A549 (cell line): ENCODE results near the gene METTL17. TPM values are rescaled to one million over a fixed set of nuclear protein-coding genes. Genes with fewer than 3 reads are reported as not detected.

ENCODE experiments used
- ATAC-seq, 2 experiments: fragments of 200-7000 bp in 1 of 2; fragments of >200 bp in 1 of 2; cut with Nextera tagmentation in 1 of 2; cut with Tn5 transposase in 1 of 2; 3 replicates each; pipeline versions ENCODE4 v1.8.0 to v1.9.1; 2018 to 2020; ENCODE audit warnings: mild to moderate bottlenecking in 1 of 2, moderate library complexity in 1 of 2
- CTCF ChIA-PET: fragments of 300-600 bp; sonication (Branson Sonifier 250); formaldehyde crosslinking; extraction: SDS; loops from one replicate; lab custom pipeline; 2021; ENCODE audit warnings: antibody characterized with exemption, inconsistent platforms; lab: Yijun Ruan, JAX
- POLR2A ChIA-PET: fragments of 350-600 bp; formaldehyde crosslinking; extraction: SDS; loops from one replicate; lab custom pipeline; 2021; ENCODE audit warnings: antibody characterized with exemption, inconsistent platforms; lab: Yijun Ruan, JAX
- DNase-seq, 2 experiments: peaks; one replicate each; pipeline versions ENCODE4 v3.0.0 to v3.0.0-alpha.2; 2011 to 2016; ENCODE audit warnings: low read depth in 1 of 2, low spot score in 1 of 2
- FAIRE-seq: peaks from 2 replicates; lab custom pipeline; 2011; peaks lifted over from hg19 to GRCh38; lab: Jason Lieb, UNC
- H3K27ac ChIP-seq, 2 experiments: fragments of >200 bp; sonication (Bioruptor Twin); formaldehyde crosslinking; 3 replicates each; pipeline ENCODE4 v1.5.1; 2016 to 2017
- H3K4me1 ChIP-seq: fragments of >200 bp; sonication (Bioruptor Twin); formaldehyde crosslinking; 3 replicates; pipeline ENCODE4 v1.6.1; 2016
- H3K4me2 ChIP-seq: fragments of >200 bp; sonication (Bioruptor Twin); formaldehyde crosslinking; 3 replicates; pipeline ENCODE4 v1.6.1; 2016
- H3K4me3 ChIP-seq: fragments of >200 bp; sonication (Bioruptor Twin); formaldehyde crosslinking; 3 replicates; pipeline ENCODE4 v1.5.1; 2016
- H3K9me3 ChIP-seq: fragments of >200 bp; sonication (Bioruptor Twin); formaldehyde crosslinking; 3 replicates; pipeline ENCODE4 v1.6.1; 2016
- ATOH8 ChIP-seq: fragments of 250-450 bp; sonication (Bioruptor Pico); IDR thresholded peaks from 2 replicates; pipeline ENCODE4 v1.5.0; 2020; ENCODE audit warnings: low read depth, mild to moderate bottlenecking, moderate library complexity
- CHD2 ChIP-seq: fragments of 150-350 bp; IDR thresholded peaks from 2 replicates; pipeline ENCODE4 v1.6.1; 2014; ENCODE audit warnings: low read length; ENCODE audit not compliant: partially characterized antibody
- CTCF ChIP-seq: fragments of >200 bp; sonication (Bioruptor Twin); formaldehyde crosslinking; IDR thresholded peaks from 3 replicates; pipeline ENCODE4 v1.5.1; 2016
- E2F6 ChIP-seq: IDR thresholded peaks from 2 replicates; pipeline ENCODE4 v1.6.1; 2012; ENCODE audit warnings: low read depth, borderline replicate concordance
- ELK1 ChIP-seq: fragments of 150-350 bp; IDR thresholded peaks from 2 replicates; pipeline ENCODE4 v1.6.1; 2014; ENCODE audit warnings: low read depth, mild to moderate bottlenecking, low read length
- FOXS1 ChIP-seq: fragments of 250-450 bp; sonication (Bioruptor Pico); IDR thresholded peaks from 2 replicates; pipeline ENCODE4 v1.5.0; 2020; ENCODE audit warnings: mild to moderate bottlenecking, moderate library complexity
- HEYL ChIP-seq: fragments of 250-450 bp; sonication (Bioruptor Pico); IDR thresholded peaks from 2 replicates; pipeline ENCODE4 v1.8.0; 2021; ENCODE audit warnings: mild to moderate bottlenecking, moderate library complexity
- HMGXB4 ChIP-seq: fragments of 250-450 bp; sonication (Bioruptor Pico); IDR thresholded peaks from 2 replicates; pipeline ENCODE4 v1.5.0; 2021; ENCODE audit warnings: mild to moderate bottlenecking, moderate library complexity, borderline replicate concordance
- HOXA7 ChIP-seq: fragments of 250-450 bp; sonication (Bioruptor Pico); IDR thresholded peaks from 2 replicates; pipeline ENCODE4 v1.5.0; 2020; ENCODE audit warnings: mild to moderate bottlenecking, moderate library complexity
- JUNB ChIP-seq: fragments of >200 bp; sonication (Bioruptor Twin); formaldehyde crosslinking; IDR thresholded peaks from 2 replicates; pipeline ENCODE4 v1.6.1; 2016
- KDM5A ChIP-seq: fragments of 200-600 bp; sonication (generic); IDR thresholded peaks from 2 replicates; pipeline ENCODE4 v1.6.1; 2016; ENCODE audit warnings: antibody characterized with exemption, mild to moderate bottlenecking
- MAX ChIP-seq: IDR thresholded peaks from 2 replicates; pipeline ENCODE4 v1.6.1; 2012
- MYC ChIP-seq: IDR thresholded peaks from 2 replicates; pipeline ENCODE4 v1.6.1; 2012; ENCODE audit warnings: mild to moderate bottlenecking, inconsistent platforms, low read length, improper control_type of control experiment, borderline replicate concordance
- RAD21 ChIP-seq, 2 experiments: fragments of >200 bp in 1 of 2; sonication (Bioruptor Twin) in 1 of 2; formaldehyde crosslinking in 1 of 2; IDR thresholded peaks in 1 of 2; conservative IDR thresholded peaks in 1 of 2; 2 replicates in 1 of 2; 3 replicates in 1 of 2; pipeline ENCODE4 v1.6.1; 2012 to 2018; ENCODE audit warnings: inconsistent platforms in 1 of 2
- RARB ChIP-seq: fragments of 250-450 bp; sonication (Bioruptor Pico); IDR thresholded peaks from 2 replicates; pipeline ENCODE4 v1.8.0; 2021; ENCODE audit warnings: mild to moderate bottlenecking, moderate library complexity
- RNF2 ChIP-seq: fragments of 200-600 bp; sonication (generic); IDR thresholded peaks from 2 replicates; pipeline ENCODE4 v1.6.1; 2016; ENCODE audit warnings: low read depth, mild to moderate bottlenecking, antibody characterized with exemption, moderate library complexity, borderline replicate concordance
- SREBF2 ChIP-seq: fragments of 450-650 bp; IDR thresholded peaks from 2 replicates; pipeline ENCODE4 v1.6.1; 2014; ENCODE audit warnings: mild to moderate bottlenecking, moderate library complexity
- TFCP2L1 ChIP-seq: fragments of 250-450 bp; sonication (Bioruptor Pico); IDR thresholded peaks from 2 replicates; pipeline ENCODE4 v1.5.0; 2021; ENCODE audit warnings: mild to moderate bottlenecking
- ZC3H11A ChIP-seq: fragments of 450-650 bp; IDR thresholded peaks from 2 replicates; pipeline ENCODE4 v1.6.1; 2014; ENCODE audit warnings: antibody characterized with exemption, mild to moderate bottlenecking
- WGBS: methylation state at CpG from one replicate; pipeline ENCODE4 v1.1.6; 2017; ENCODE audit errors: missing lambda C conversion rate; 5-methylcytosine and 5-hydroxymethylcytosine counted together
- polyA plus RNA-seq, 4 experiments: library from polyadenylated mRNA; depleted of rRNA in 3 of 4; stranded (reverse); fragments of >200 nt; fragmentation: RNase III in 1 of 4; extraction: RNeasy Plus Mini Kit Qiagen cat#74134 plus additional on column Dnase treatment in 1 of 4; gene quantifications; 2 replicates in 3 of 4; 3 replicates in 1 of 4; pipeline ENCODE4 v1.2.3, GENCODE V29; 2011 to 2017

METTL17 gene
- polyA plus RNA-seq, 2 of the 4 experiments (the other 2 are of a cell fraction), result 81.4 to 116 TPM

GRCh38 chr14:20998674-20999366 is 9.0 kb downstream of the METTL17 start, which contains the start of gene SLC39A2:
TSS of gene SLC39A2 (plus strand) at chr14:20999293. CDS start at chr14:20999447, 154 bp downstream.
- TF ChIP-seq JUNB, result no peak
- no peak for TF ChIP-seq RNF2
- no peak for TF ChIP-seq HEYL (CRISPR knock-in tag)
- no peak for TF ChIP-seq CHD2
- no peak for TF ChIP-seq HOXA7 (CRISPR knock-in tag)
- no peak for TF ChIP-seq ELK1
- no peak for TF ChIP-seq MYC
- no peak for TF ChIP-seq SREBF2
- no peak for TF ChIP-seq MAX
- no peak for TF ChIP-seq FOXS1 (CRISPR knock-in tag)
- no peak for TF ChIP-seq TFCP2L1 (CRISPR knock-in tag)
- TF ChIP-seq ATOH8, result no peak
- no peak for TF ChIP-seq HMGXB4
- no peak for TF ChIP-seq KDM5A
- TF ChIP-seq E2F6, result no peak
- no peak for TF ChIP-seq CTCF
- no peak for TF ChIP-seq RAD21 (conservative IDR thresholded peaks at IDR 0.05 in 1 of 2, IDR thresholded peaks at IDR 0.05 in 1 of 2)
- TF ChIP-seq RARB (CRISPR knock-in tag), result no peak
- 55% methylated on average over 6 of the region's 6 CpGs for WGBS
- CTCF ChIA-PET, result interaction anchor here (1.0 to 10.9 kb wide), 6 partner anchors 18 to 141 kb away, joined by 3 to 185 read pairs (median 10); no protein-coding TSS in a partner anchor

GRCh38 chr14:20999591-20999990 is 9.8 kb downstream of the METTL17 start:
- no peak overlapping the region for H3K4me3 ChIP-seq
- no peak for TF ChIP-seq RNF2
- no peak for TF ChIP-seq ZC3H11A
- TF ChIP-seq CHD2, result no peak
- TF ChIP-seq, all 56 proteins: peak for 0
- ChIA-PET POLR2A (no interaction called here), CTCF (interaction anchor here (1.6 to 10.9 kb wide), 4 partner anchors 17 to 142 kb away, joined by 3 to 185 read pairs (median 16); no protein-coding TSS in a partner anchor)
- ATAC-seq, result no peak; a peak in 1 of 6 replicates
- Histone ChIP-seq H3K27ac (no peak overlapping the region), H3K4me1 (no peaks in the 10 kb centered on the region), H3K9me3 (no peaks in the 10 kb centered on the region), H3K4me2 (no peak overlapping the region)
- 79% methylated on average over 4 of the region's 4 CpGs for WGBS
- no peak for FAIRE-seq
- no peak for DNase-seq

More at GRCh38 chr14:20998674-20999366, 9.0 kb downstream of the METTL17 start, which contains the start of gene SLC39A2:
- H3K4me1 ChIP-seq, result no peaks in the 10 kb centered on the region
- ATAC-seq, result peak in 1 of 2 experiments; percentile 65; a peak in 2 of 6 replicates
- H3K4me2 ChIP-seq, result no peak within 1 kb of the TSS
- H3K4me3 ChIP-seq, result no peak within 1 kb of the TSS
- H3K27ac ChIP-seq, result no peak within 1 kb of the TSS
- no peak for DNase-seq
- POLR2A ChIA-PET, result no interaction called here
- no peak for FAIRE-seq
- no peaks in the 10 kb centered on the region for H3K9me3 ChIP-seq
